Uterus (tissue), 2 donors: ENCODE data around the gene SLCO3A1.

ENCODE experiments used
- POLR2A ChIP-seq, 2 donors: fragments of 450-650 bp; IDR thresholded peaks; one replicate each; pipeline ENCODE4 v1.6.1; 2016; ENCODE audit warnings: antibody characterized with exemption in 2 of 2, mild to moderate bottlenecking in 1 of 2, moderate library complexity in 1 of 2
- TF ChIP-seq, protein P1 (sequence below), 4 experiments: fragments of 200-600 bp in 2 of 4; fragments of 450-650 bp in 2 of 4; sonication (generic) in 2 of 4; IDR thresholded peaks; one replicate each; pipeline ENCODE4 v1.5.1; 2016 to 2019; ENCODE audit warnings: antibody characterized with exemption in 4 of 4, mild to moderate bottlenecking in 2 of 4, moderate library complexity in 1 of 4

DNA sequence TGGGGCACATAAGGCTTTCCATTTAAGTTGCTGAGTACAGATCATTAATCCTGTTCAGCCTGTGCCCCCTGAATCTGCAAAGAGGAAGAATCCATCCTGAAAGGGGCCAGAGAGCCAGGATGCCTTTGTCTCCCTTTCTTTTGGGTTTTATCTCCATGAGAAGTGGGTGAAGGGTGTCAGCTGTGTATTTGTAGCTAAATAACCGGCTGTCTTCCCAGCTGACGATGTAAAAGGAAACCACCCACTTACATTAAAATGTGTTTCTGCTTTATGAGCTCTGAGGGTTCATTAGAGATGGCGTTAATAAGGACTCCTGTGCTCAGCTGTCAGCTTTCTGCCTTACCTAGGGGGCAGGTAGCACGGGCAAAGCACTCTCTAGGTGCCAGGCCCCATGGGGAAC lies 83.4 kb downstream of the SLCO3A1 start:
- TF ChIP-seq, protein P1, sequence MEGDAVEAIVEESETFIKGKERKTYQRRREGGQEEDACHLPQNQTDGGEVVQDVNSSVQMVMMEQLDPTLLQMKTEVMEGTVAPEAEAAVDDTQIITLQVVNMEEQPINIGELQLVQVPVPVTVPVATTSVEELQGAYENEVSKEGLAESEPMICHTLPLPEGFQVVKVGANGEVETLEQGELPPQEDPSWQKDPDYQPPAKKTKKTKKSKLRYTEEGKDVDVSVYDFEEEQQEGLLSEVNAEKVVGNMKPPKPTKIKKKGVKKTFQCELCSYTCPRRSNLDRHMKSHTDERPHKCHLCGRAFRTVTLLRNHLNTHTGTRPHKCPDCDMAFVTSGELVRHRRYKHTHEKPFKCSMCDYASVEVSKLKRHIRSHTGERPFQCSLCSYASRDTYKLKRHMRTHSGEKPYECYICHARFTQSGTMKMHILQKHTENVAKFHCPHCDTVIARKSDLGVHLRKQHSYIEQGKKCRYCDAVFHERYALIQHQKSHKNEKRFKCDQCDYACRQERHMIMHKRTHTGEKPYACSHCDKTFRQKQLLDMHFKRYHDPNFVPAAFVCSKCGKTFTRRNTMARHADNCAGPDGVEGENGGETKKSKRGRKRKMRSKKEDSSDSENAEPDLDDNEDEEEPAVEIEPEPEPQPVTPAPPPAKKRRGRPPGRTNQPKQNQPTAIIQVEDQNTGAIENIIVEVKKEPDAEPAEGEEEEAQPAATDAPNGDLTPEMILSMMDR (IDR thresholded peaks at IDR 0.05), result no peak
- no peak for TF ChIP-seq POLR2A (IDR thresholded peaks at IDR 0.05)
